ENCODE data around the gene MRPS23. TPM values are rescaled to one million over a fixed set of nuclear protein-coding genes. Genes with fewer than 3 reads are reported as not detected.

Gene MRPS23
- total RNA-seq, 1 donor from 2014 or later = 6.9 TPM

- TF ChIP-seq POLR2AphosphoS5 (IDR thresholded peaks at IDR 0.05; ENCODE audit: insufficient read depth in 1 of 2, low read depth in 1 of 2) = peak in 1 of 2 donors; percentile 29
- TF ChIP-seq, protein P1, sequence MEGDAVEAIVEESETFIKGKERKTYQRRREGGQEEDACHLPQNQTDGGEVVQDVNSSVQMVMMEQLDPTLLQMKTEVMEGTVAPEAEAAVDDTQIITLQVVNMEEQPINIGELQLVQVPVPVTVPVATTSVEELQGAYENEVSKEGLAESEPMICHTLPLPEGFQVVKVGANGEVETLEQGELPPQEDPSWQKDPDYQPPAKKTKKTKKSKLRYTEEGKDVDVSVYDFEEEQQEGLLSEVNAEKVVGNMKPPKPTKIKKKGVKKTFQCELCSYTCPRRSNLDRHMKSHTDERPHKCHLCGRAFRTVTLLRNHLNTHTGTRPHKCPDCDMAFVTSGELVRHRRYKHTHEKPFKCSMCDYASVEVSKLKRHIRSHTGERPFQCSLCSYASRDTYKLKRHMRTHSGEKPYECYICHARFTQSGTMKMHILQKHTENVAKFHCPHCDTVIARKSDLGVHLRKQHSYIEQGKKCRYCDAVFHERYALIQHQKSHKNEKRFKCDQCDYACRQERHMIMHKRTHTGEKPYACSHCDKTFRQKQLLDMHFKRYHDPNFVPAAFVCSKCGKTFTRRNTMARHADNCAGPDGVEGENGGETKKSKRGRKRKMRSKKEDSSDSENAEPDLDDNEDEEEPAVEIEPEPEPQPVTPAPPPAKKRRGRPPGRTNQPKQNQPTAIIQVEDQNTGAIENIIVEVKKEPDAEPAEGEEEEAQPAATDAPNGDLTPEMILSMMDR (IDR thresholded peaks at IDR 0.05) = no peak
- H3K36me3 ChIP-seq = peaks cover 0 to 12% of the 10 kb centered on the region in 2 donors
- peaks cover 47% of the 10 kb centered on the region for H3K4me1 ChIP-seq
- H3K27ac ChIP-seq = peak overlapping the region; percentile 82
- DNase-seq (ENCODE audit: extremely low spot score in 2 of 2) = peak in 1 of 2 donors; percentile 87
- intact Hi-C loops (cut with DNase I) = loop anchor here (2.0 kb wide), 1 partner anchor 132 kb away; no protein-coding TSS in a partner anchor
- no peaks in the 10 kb centered on the region for H3K9me3 ChIP-seq
- no peaks in the 10 kb centered on the region for H3K27me3 ChIP-seq
- peak overlapping the region; percentile 48 to 58 for H3K4me3 ChIP-seq
Measured at GRCh38 chr17:57861000-57861789, 11.4 kb upstream of the MRPS23 start.

GRCh38 chr17:57860414-57860999 lies 10.7 kb upstream of the MRPS23 start:
- Histone ChIP-seq H3K9me3 (no peaks in the 10 kb centered on the region), H3K36me3 (peaks cover 0 to 7% of the 10 kb centered on the region in 2 donors), H3K4me3 (peak overlapping the region in 1 of 2 donors; percentile 48), H3K27me3 (no peaks in the 10 kb centered on the region), H3K27ac (peak overlapping the region; percentile 82), H3K4me1 (peaks cover 47% of the 10 kb centered on the region)
- DNase-seq (ENCODE audit: extremely low spot score in 2 of 2) = peak in 1 of 2 donors; percentile 86
- TF ChIP-seq POLR2A (IDR thresholded peaks at IDR 0.05) = no peak
- TF ChIP-seq, protein P1 (IDR thresholded peaks at IDR 0.05) = no peak
- no peak for TF ChIP-seq POLR2AphosphoS5 (IDR thresholded peaks at IDR 0.05; ENCODE audit: insufficient read depth in 1 of 2, low read depth in 1 of 2)
- intact Hi-C loops (cut with DNase I) = loop anchor here (2.0 kb wide), 1 partner anchor 132 kb away; no protein-coding TSS in a partner anchor

- Histone ChIP-seq H3K4me3 (no peak overlapping the region), H3K36me3 (peaks cover 0 to under 1% of the 10 kb centered on the region in 2 donors), H3K27me3 (no peaks in the 10 kb centered on the region), H3K9me3 (no peaks in the 10 kb centered on the region), H3K4me1 (peaks cover 47% of the 10 kb centered on the region), H3K27ac (no peak overlapping the region)
- peak in 1 of 2 donors; percentile 71 for DNase-seq (ENCODE audit: extremely low spot score in 2 of 2)
- intact Hi-C loops (cut with DNase I) = loop anchor here (2.0 kb wide), 2 partner anchors 133 to 139 kb away; no protein-coding TSS in a partner anchor
- TF ChIP-seq POLR2A (IDR thresholded peaks at IDR 0.05) = no peak
- TF ChIP-seq, protein P1 (IDR thresholded peaks at IDR 0.05) = no peak
- no peak for TF ChIP-seq POLR2AphosphoS5 (IDR thresholded peaks at IDR 0.05; ENCODE audit: insufficient read depth in 1 of 2, low read depth in 1 of 2)
Measured at GRCh38 chr17:57859601-57860413, 10.0 kb upstream of the MRPS23 start.

DNA sequence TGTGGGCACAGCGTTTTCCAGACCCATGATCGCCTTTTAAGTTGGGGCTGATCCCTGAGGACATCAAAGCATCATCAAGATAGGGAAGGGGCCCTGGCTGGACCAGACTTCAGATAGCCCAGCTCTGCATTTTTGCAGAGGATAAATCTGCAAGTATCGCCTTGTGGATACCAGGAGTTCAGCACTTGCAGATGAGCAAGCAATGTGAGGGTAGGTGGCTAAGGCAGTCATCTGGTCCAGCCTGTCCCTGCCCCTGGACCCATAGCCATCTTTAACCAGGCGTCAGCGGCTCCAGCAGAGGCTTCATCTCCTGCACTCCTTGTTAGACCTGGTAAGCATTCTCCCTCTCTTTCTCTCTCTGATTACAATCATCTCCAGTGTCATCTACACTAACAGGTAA lies 9.0 kb upstream of the MRPS23 start:
- peak in 1 of 2 donors; percentile 79 for DNase-seq (ENCODE audit: extremely low spot score in 2 of 2)
- Histone ChIP-seq H3K9me3 (no peaks in the 10 kb centered on the region), H3K4me1 (peaks cover 47% of the 10 kb centered on the region), H3K27me3 (no peaks in the 10 kb centered on the region), H3K36me3 (no peaks in the 10 kb centered on the region), H3K4me3 (no peak overlapping the region), H3K27ac (no peak overlapping the region)
- no peak for TF ChIP-seq POLR2A (IDR thresholded peaks at IDR 0.05)
- TF ChIP-seq, protein P1 (IDR thresholded peaks at IDR 0.05) = no peak
- TF ChIP-seq POLR2AphosphoS5 (IDR thresholded peaks at IDR 0.05; ENCODE audit: insufficient read depth in 1 of 2, low read depth in 1 of 2) = no peak
- intact Hi-C loops (cut with DNase I) = loop anchor here (2.0 kb wide), 1 partner anchor 140 kb away; no protein-coding TSS in a partner anchor
